Upper lobe of right lung (tissue), 1 donor: ENCODE results near the gene PLAU. TPM values are rescaled to one million over a fixed set of nuclear protein-coding genes. Genes with fewer than 3 reads are reported as not detected.
A peak's percentile ranks its signal among the peaks of the same experiment; 100 is the strongest.
"Not testable (repeated sequence)": the region's sequence is repeated elsewhere in the genome, so short reads cannot be mapped to it uniquely, and the experiment has no call there.

Source experiments
- ATAC-seq: fragments of 200-7000 bp; cut with Tn5 transposase; one replicate; pipeline ENCODE4 v1.9.1; 2020; ENCODE audit warnings: mild to moderate bottlenecking, moderate library complexity
- DNase-seq: peaks from one replicate; pipeline ENCODE4 v3.0.0-alpha.2; 2020
- H3K27ac ChIP-seq: fragments of 200-600 bp; one replicate; pipeline ENCODE4 v1.8.0; 2022
- H3K27me3 ChIP-seq: fragments of 200-600 bp; one replicate; pipeline ENCODE4 v1.8.0; 2022; ENCODE audit warnings: mild to moderate bottlenecking
- H3K36me3 ChIP-seq: fragments of 200-600 bp; one replicate; pipeline ENCODE4 v1.8.0; 2022
- H3K4me1 ChIP-seq: fragments of 200-600 bp; one replicate; pipeline ENCODE4 v1.8.0; 2022
- H3K4me3 ChIP-seq: fragments of 200-600 bp; one replicate; pipeline ENCODE4 v1.8.0; 2022; ENCODE audit warnings: mild to moderate bottlenecking
- H3K9me3 ChIP-seq: fragments of 200-600 bp; one replicate; pipeline ENCODE4 v1.8.0; 2022
- CTCF ChIP-seq: fragments of 200-600 bp; IDR thresholded peaks from one replicate; pipeline ENCODE4 v1.8.0; 2022; ENCODE audit warnings: antibody characterized with exemption
- intact Hi-C: fragments of 100-400 bp; cut with DNase I; formaldehyde crosslinking; loops from one replicate; pipeline ENCODE4 v1.11.0; 2022
- total RNA-seq: library from RNA; stranded (reverse); fragmentation: NEBNext Ultra II Directional; extraction: Animal tissue kit (Norgen Biotek cat#: 25700); gene quantifications from one replicate; pipeline ENCODE4 v1.2.1, GENCODE V29; 2021
- donor health status: DM: no; HTN: yes; CAD: no; lungs with severe emphysema.

PLAU gene
- total RNA-seq, 1 donor from 2014 or later: 16.8 TPM

DNA sequence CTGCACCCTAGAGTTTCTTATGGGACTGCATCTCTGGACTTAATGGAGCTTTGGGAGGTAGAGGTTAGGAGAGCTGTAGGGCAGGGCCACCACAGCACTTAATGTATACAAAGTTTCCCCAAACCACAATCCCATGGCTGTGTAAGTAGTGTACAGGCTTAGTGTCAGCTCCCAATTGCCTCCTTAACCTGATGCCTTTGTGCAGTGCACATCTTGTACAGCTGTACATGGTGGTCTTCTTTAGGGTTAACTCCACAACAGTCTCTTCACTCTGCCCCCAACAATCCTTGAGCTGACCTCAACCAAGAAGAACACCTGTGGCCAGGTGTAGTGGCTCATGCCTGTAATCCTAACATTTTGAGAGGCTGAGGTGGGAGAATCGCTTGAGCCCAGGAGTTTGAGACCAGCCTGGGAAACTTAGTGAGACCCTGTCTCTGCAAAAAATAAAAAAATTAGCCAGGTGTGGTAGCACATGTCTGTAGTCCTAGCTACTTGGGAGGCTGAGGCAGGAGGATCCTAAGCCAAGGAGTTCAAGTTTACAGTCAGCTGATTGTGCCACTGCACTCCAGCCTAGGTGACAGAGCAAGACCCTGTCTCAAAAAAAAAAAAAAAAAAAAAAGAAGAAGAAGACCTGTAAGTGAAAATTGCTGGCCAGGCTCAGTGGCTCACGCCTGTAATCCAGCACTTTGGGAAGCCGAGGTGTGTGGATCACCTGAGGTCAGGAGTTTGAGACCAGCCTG, 6.8 kb downstream of the PLAU start:
- TF ChIP-seq CTCF: no peak
- H3K36me3 ChIP-seq: no peaks in the 10 kb centered on the region
- no peak overlapping the region for H3K4me3 ChIP-seq
- H3K4me1 ChIP-seq: peaks cover 4% of the 10 kb centered on the region
- H3K9me3 ChIP-seq: no peaks in the 10 kb centered on the region
- intact Hi-C loops: no loop called here
- no peak overlapping the region for H3K27ac ChIP-seq
- ATAC-seq: no peak
- DNase-seq: no peak
- H3K27me3 ChIP-seq: no peaks in the 10 kb centered on the region

- H3K4me3 ChIP-seq, DNase-seq: not testable (repeated sequence)
- H3K27ac ChIP-seq: peak overlapping the region; percentile 63
Measured at GRCh38 chr10:73919481-73919880, 8.5 kb downstream of the PLAU start.

GRCh38 chr10:73920089-73920488, 9.2 kb downstream of the PLAU start:
- ATAC-seq (peak; percentile 72), DNase-seq (no peak)
- intact Hi-C loops: no loop called here
- Histone ChIP-seq H3K27me3 (no peaks in the 10 kb centered on the region), H3K27ac (peak overlapping the region; percentile 63), H3K36me3 (no peaks in the 10 kb centered on the region), H3K4me3 (no peak overlapping the region), H3K9me3 (no peaks in the 10 kb centered on the region), H3K4me1 (peaks cover 4% of the 10 kb centered on the region)
- no peak for TF ChIP-seq CTCF

More at GRCh38 chr10:73919481-73919880, 8.5 kb downstream of the PLAU start:
- intact Hi-C loops, H3K4me1 ChIP-seq, H3K27me3 ChIP-seq, H3K36me3 ChIP-seq, ATAC-seq, H3K9me3 ChIP-seq: not testable (repeated sequence)

DNA sequence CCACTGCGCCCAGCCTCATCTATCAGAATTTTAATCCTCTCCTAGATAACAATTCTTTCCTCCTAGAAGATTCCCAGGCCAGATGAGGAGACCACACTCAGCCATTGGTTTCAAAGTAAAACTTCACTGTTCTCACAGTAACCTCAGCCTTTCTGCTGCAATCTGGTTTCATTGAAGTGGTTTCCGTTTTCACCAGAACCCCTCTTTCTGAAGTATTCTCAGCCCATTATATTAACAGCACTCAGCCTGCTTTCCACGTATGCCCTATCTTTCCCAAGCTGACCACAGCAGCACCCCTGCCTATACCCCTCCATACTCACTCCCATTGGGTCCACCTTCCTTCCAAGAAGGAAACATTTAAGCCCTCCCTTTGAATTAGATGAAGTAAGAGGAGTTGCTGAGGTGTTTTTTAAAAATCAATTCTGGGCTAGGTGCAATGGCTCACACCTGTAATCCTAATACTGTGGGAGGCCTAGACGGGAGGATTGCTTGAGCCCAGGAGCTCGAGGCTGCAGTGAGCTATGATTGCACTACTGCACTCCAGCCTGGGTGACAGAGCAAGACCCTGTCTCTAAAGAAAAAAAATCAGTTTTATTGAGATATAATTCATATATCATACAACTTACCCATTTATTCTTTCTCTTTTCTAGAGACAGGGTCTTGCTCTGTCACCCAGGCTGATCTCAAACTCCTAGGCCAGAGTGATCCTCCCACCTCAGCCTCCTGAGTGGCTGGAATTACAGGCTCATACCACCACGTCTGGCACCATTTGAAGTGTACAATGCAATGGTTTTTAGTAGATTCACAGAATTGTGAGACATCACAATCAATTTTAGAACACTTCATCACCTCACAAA, 11.3 kb downstream of the PLAU start:
- TF ChIP-seq CTCF: no peak
- no peak for DNase-seq
- ATAC-seq: no peak
- Histone ChIP-seq H3K27me3 (no peaks in the 10 kb centered on the region), H3K4me1 (peaks cover under 1% of the 10 kb centered on the region), H3K9me3 (no peaks in the 10 kb centered on the region), H3K4me3 (no peak overlapping the region), H3K27ac (no peak overlapping the region), H3K36me3 (no peaks in the 10 kb centered on the region)
- intact Hi-C loops: no loop called here

DNA sequence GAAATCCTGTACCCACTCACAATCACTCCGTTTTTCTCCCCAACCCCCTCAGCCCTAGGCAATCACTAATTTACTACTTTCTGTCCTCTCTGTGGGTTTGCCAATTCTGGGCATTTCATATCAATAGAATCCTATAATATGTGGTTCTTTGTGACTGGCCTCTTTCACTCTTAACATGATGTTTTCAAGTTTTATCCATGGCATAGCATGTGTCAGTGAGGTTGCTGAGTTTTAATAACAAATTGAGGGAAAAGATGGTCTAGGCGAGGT, 11.9 kb downstream of the PLAU start:
- TF ChIP-seq CTCF: no peak
- no peak for ATAC-seq
- Histone ChIP-seq H3K4me1 (no peaks in the 10 kb centered on the region), H3K27me3 (no peaks in the 10 kb centered on the region), H3K9me3 (no peaks in the 10 kb centered on the region), H3K36me3 (no peaks in the 10 kb centered on the region), H3K4me3 (no peak overlapping the region), H3K27ac (no peak overlapping the region)
- intact Hi-C loops: no loop called here
- no peak for DNase-seq

- TF ChIP-seq CTCF: no peak
- H3K27ac ChIP-seq: no peak overlapping the region
- intact Hi-C loops: no loop called here
- no peak overlapping the region for H3K4me3 ChIP-seq
- H3K4me1 ChIP-seq: no peaks in the 10 kb centered on the region
- no peak for ATAC-seq
- H3K9me3 ChIP-seq: no peaks in the 10 kb centered on the region
- DNase-seq: no peak
- no peaks in the 10 kb centered on the region for H3K27me3 ChIP-seq
- no peaks in the 10 kb centered on the region for H3K36me3 ChIP-seq
Measured at GRCh38 chr10:73923935-73924598, 13.1 kb downstream of the PLAU start.
